SU-DHL-6 (cell line): Measurements from ENCODE around the gene ACTR6.

Source experiments
- CTCF ChIP-seq: fragments of 200-600 bp; sonication (generic); IDR thresholded peaks from one replicate; pipeline ENCODE4 v1.5.1; 2017; ENCODE audit warnings: antibody characterized with exemption, mild to moderate bottlenecking, low read length, moderate library complexity; ENCODE audit not compliant: insufficient read depth, poor library complexity, severe bottlenecking
- EZH2phosphoT487 ChIP-seq: fragments of 200-600 bp; sonication (generic), shearing (Covaris generic); conservative IDR thresholded peaks from 2 replicates; pipeline ENCODE4 v1.6.1; 2018; ENCODE audit warnings: mild to moderate bottlenecking, antibody characterized with exemption, low read length, moderate library complexity, mixed read lengths

DNA sequence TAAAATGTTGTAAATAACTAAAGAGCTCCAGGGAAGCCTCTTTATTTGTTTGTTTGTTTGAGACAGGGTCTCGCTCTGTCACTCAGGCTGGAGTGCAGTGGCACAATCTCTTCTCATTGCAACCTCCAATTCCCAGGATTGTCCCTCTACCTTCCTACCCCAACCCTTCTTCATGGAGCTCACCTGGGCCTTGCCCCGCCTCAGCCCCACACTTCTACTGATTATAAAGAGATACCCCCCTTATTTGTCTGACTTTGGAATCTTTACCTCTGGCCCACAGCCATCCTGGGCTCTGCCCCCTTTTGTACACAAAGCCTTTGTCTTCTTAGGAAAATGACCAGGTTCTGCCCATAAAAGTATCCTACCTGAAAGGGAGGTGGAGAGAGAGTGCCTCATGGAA lies 48.8 kb upstream of the ACTR6 start:
- TF ChIP-seq CTCF (no peak), EZH2phosphoT487 (no peak)
